ENCODE measurements around the gene SPEN. TPM values are rescaled to one million over a fixed set of nuclear protein-coding genes. Genes with fewer than 3 reads are reported as not detected.

The SPEN gene
- total and polyA plus RNA-seq, 10 of the 15 experiments (the other 5 are each of a cell fraction or from before 2014, with no cell fraction given), result 5.2 to 58.7 (median 20.1) TPM

- no peaks in the 10 kb centered on the region; the same call in 1 of the 2 replicates for H4K20me1 ChIP-seq (ENCODE audit: control insufficient read depth, insufficient read depth)
- peaks cover 21% of the 10 kb centered on the region for H3K79me2 ChIP-seq (ENCODE audit: control insufficient read depth, insufficient read depth, low read length)
- in situ Hi-C loops (cut with MboI), result no loop called here
- H3K9me3 ChIP-seq (replicated peaks; ENCODE audit: control insufficient read depth, insufficient read depth, low read length), result no peaks in the 10 kb centered on the region
- TF ChIP-seq POLR2AphosphoS5 (IDR thresholded peaks at IDR 0.05; ENCODE audit: low read length) (0 out of 2 replicates have a peak, but pooled peaks have one; percentile 6), BHLHE40 (IDR thresholded peaks at IDR 0.05; ENCODE audit: borderline replicate concordance in 1 of 2, low read depth in 2 of 2, low read length in 1 of 2) (no peak), STAT3 (IDR thresholded peaks at IDR 0.05; ENCODE audit: low read depth, low read length) (no peak), IKZF2 (IDR thresholded peaks at IDR 0.05) (no peak), BCL3 (IDR thresholded peaks at IDR 0.05; ENCODE audit: borderline replicate concordance, insufficient read depth, low read depth, low read length, poor library complexity, severe bottlenecking) (no peak), PML (IDR thresholded peaks at IDR 0.05; ENCODE audit: low read length) (no peak), NFYA (IDR thresholded peaks at IDR 0.05; ENCODE audit: borderline replicate concordance, low read depth, low read length) (no peak), ZBTB33 (IDR thresholded peaks at IDR 0.05) (no peak), IKZF1 (conservative IDR thresholded peaks at IDR 0.05) (no peak)
- BruUV-seq (replicated peaks), result no TSS peak
- H3K4me1 ChIP-seq (ENCODE audit: control insufficient read depth, insufficient read depth, low read length), result peaks cover 40% of the 10 kb centered on the region
- H3K9ac ChIP-seq (ENCODE audit: control insufficient read depth, insufficient read depth, low read length), result no peak overlapping the region
- no peak overlapping the region for H2AFZ ChIP-seq (ENCODE audit: control insufficient read depth, low read depth, low read length)
- intact Hi-C loops (cut with micrococcal nuclease; ENCODE audit: unreplicated experiment), result loop anchor here (10.0 kb wide), 1 partner anchor 108 kb away; no protein-coding TSS in a partner anchor
- DNase-seq (ENCODE audit: low read depth, low spot score) (no peak), FAIRE-seq (no peak), ATAC-seq (no peak)
- CTCF ChIA-PET, result interaction anchor here (1.3 to 1.4 kb wide), 2 partner anchors 18 to 131 kb away, joined by 3 read pairs; no protein-coding TSS in a partner anchor
- POLR2A ChIA-PET, result no interaction called here
- 83% methylated on average over 18 of the region's 18 CpGs for WGBS (ENCODE audit: insufficient coverage, insufficient replicate concordance, low lambda C conversion rate, missing lambda C conversion rate)
- H3K27ac ChIP-seq (ENCODE audit: control insufficient read depth, insufficient read depth), result no peak overlapping the region
- no peaks in the 10 kb centered on the region for H3K27me3 ChIP-seq (replicated peaks in 1 of 2; ENCODE audit: control insufficient read depth in 2 of 2, insufficient read depth in 2 of 2, low read length in 1 of 2)
- SMC1A ChIA-PET (ENCODE audit: uncharacterized antibody, unreplicated experiment), result no interaction called here
- RAD21 ChIA-PET (ENCODE audit: unreplicated experiment), result interaction anchor here (3.1 to 5.0 kb wide), 2 partner anchors 17 to 29 kb away, joined by 29 to 34 read pairs; partner anchors contain the start of gene ZBTB17
- no peak overlapping the region for H3K4me2 ChIP-seq (ENCODE audit: control insufficient read depth, insufficient read depth)
- no peak overlapping the region for H3K4me3 ChIP-seq
- peaks cover 6 to 58% of the 10 kb centered on the region in 2 experiments for H3K36me3 ChIP-seq (ENCODE audit: control insufficient read depth in 2 of 2, insufficient read depth in 2 of 2, low read length in 1 of 2)
These were observed 99.3 kb downstream of the SPEN start for GRCh38 chr1:15946571-15947381.
